Smooth muscle cell (in vitro differentiated cells): ENCODE measurements around the gene PKM. TPM values are rescaled to one million over a fixed set of nuclear protein-coding genes. Genes with fewer than 3 reads are reported as not detected.
A peak's percentile ranks its signal among the peaks of the same experiment; 100 is the strongest.

Experiments
- DNase-seq: peaks from one replicate; lab custom pipeline; 2025; ENCODE audit not compliant: unreplicated experiment; lab: John Stamatoyannopoulos, UW
- H2AFZ ChIP-seq: fragments of 200-600 bp; sonication (generic); 2 replicates; pipeline ENCODE4 v1.6.0; 2016; ENCODE audit warnings: antibody characterized with exemption, low read depth, mild to moderate bottlenecking
- H3F3A ChIP-seq: fragments of 200-600 bp; sonication (generic); 2 replicates; pipeline ENCODE4 v1.6.0; 2017; ENCODE audit warnings: antibody characterized with exemption, low read depth
- H3K27ac ChIP-seq: fragments of 200-600 bp; sonication (generic); 2 replicates; pipeline ENCODE4 v1.5.1; 2016; ENCODE audit warnings: low read depth, mild to moderate bottlenecking
- H3K27me3 ChIP-seq: fragments of 200-600 bp; sonication (generic); 2 replicates; pipeline ENCODE4 v1.6.1; 2016; ENCODE audit warnings: low read depth, mild to moderate bottlenecking
- H3K36me3 ChIP-seq: fragments of 200-600 bp; sonication (generic); 2 replicates; pipeline ENCODE4 v1.5.1; 2016; ENCODE audit warnings: low read depth
- H3K4me1 ChIP-seq: fragments of 200-600 bp; sonication (generic); 2 replicates; pipeline ENCODE4 v1.5.1; 2016; ENCODE audit warnings: low read depth
- H3K4me2 ChIP-seq: fragments of 200-600 bp; sonication (generic); 2 replicates; pipeline ENCODE4 v1.6.0; 2016; ENCODE audit warnings: mild to moderate bottlenecking
- H3K4me3 ChIP-seq: fragments of 200-600 bp; sonication (generic); 2 replicates; pipeline ENCODE4 v1.5.1; 2016; ENCODE audit warnings: mild to moderate bottlenecking
- H3K79me2 ChIP-seq: fragments of 200-600 bp; sonication (generic); 2 replicates; pipeline ENCODE4 v1.6.0; 2016; ENCODE audit warnings: low read depth, mild to moderate bottlenecking
- H3K9ac ChIP-seq: fragments of 200-600 bp; sonication (generic); 2 replicates; pipeline ENCODE4 v1.6.0; 2016; ENCODE audit warnings: low read depth
- H3K9me3 ChIP-seq: fragments of 200-600 bp; sonication (generic); replicated peaks from 2 replicates; pipeline ENCODE4 v1.5.1; 2016; ENCODE audit warnings: low read depth
- H4K20me1 ChIP-seq: fragments of 200-600 bp; sonication (generic); 2 replicates; pipeline ENCODE4 v1.6.0; 2016; ENCODE audit warnings: low read depth
- WGBS: methylation state at CpG from one replicate; pipeline ENCODE4 v1.1.7; 2016; ENCODE audit warnings: low lambda C conversion rate; 5-methylcytosine and 5-hydroxymethylcytosine counted together
- polyA plus RNA-seq: library from polyadenylated mRNA; unstranded; fragments of >200 nt; fragmentation: Nextera tagmentation; extraction: Ambion mirVana; gene quantifications from 2 replicates; pipeline ENCODE4 v1.2.1, GENCODE V29; 2016
- total RNA-seq: library from RNA; depleted of rRNA; stranded (reverse); fragments of >200 nt; gene quantifications from 2 replicates; pipeline ENCODE4 v1.2.3, GENCODE V29; 2014
- TF ChIP-seq, protein P1 (sequence below): fragments of 200-600 bp; sonication (generic); IDR thresholded peaks from 2 replicates; pipeline ENCODE4 v1.5.1; 2017; ENCODE audit warnings: borderline replicate concordance, mild to moderate bottlenecking, antibody characterized with exemption; ENCODE audit not compliant: insufficient read depth, poor library complexity, severe bottlenecking

PKM gene
- total and polyA plus RNA-seq, 2 experiments from 2014 or later = 1,125 to 1,598 TPM

DNA sequence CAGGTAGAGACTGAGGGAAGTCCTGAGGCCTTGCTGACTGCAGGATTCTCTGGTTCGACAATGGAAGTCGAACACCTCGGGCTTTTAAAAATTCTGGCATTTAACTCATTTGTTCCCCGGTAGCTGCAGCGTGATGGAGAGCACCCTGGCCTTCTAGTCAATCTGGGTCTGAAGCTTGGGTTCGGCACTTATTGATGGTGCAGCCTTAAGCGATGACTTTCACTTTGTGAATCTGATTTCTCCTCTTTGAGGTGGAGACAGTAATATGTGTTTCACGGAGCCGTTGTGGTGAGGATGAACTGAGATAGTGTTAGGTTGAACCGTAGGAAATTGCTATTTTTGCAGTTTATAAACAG is 42.0 kb upstream of the PKM start:
- H2AFZ ChIP-seq = peak overlapping the region; percentile 84
- peak overlapping the region; percentile 44 for H3K4me3 ChIP-seq
- peak overlapping the region; percentile 82 for H3K4me2 ChIP-seq
- WGBS = 53% methylated on average over 10 of the region's 10 CpGs
- H4K20me1 ChIP-seq = peaks cover 6% of the 10 kb centered on the region
- peaks cover 31% of the 10 kb centered on the region for H3K79me2 ChIP-seq
- no peaks in the 10 kb centered on the region for H3K36me3 ChIP-seq
- H3K9me3 ChIP-seq = no peaks in the 10 kb centered on the region
- no peak overlapping the region for H3K9ac ChIP-seq
- peaks cover 3% of the 10 kb centered on the region for H3K27me3 ChIP-seq
- TF ChIP-seq, protein P1, sequence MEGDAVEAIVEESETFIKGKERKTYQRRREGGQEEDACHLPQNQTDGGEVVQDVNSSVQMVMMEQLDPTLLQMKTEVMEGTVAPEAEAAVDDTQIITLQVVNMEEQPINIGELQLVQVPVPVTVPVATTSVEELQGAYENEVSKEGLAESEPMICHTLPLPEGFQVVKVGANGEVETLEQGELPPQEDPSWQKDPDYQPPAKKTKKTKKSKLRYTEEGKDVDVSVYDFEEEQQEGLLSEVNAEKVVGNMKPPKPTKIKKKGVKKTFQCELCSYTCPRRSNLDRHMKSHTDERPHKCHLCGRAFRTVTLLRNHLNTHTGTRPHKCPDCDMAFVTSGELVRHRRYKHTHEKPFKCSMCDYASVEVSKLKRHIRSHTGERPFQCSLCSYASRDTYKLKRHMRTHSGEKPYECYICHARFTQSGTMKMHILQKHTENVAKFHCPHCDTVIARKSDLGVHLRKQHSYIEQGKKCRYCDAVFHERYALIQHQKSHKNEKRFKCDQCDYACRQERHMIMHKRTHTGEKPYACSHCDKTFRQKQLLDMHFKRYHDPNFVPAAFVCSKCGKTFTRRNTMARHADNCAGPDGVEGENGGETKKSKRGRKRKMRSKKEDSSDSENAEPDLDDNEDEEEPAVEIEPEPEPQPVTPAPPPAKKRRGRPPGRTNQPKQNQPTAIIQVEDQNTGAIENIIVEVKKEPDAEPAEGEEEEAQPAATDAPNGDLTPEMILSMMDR = no peak
- H3K4me1 ChIP-seq = peaks cover 13% of the 10 kb centered on the region
- H3K27ac ChIP-seq = no peak overlapping the region
- DNase-seq = no peak
- H3F3A ChIP-seq = no peaks in the 10 kb centered on the region

DNA sequence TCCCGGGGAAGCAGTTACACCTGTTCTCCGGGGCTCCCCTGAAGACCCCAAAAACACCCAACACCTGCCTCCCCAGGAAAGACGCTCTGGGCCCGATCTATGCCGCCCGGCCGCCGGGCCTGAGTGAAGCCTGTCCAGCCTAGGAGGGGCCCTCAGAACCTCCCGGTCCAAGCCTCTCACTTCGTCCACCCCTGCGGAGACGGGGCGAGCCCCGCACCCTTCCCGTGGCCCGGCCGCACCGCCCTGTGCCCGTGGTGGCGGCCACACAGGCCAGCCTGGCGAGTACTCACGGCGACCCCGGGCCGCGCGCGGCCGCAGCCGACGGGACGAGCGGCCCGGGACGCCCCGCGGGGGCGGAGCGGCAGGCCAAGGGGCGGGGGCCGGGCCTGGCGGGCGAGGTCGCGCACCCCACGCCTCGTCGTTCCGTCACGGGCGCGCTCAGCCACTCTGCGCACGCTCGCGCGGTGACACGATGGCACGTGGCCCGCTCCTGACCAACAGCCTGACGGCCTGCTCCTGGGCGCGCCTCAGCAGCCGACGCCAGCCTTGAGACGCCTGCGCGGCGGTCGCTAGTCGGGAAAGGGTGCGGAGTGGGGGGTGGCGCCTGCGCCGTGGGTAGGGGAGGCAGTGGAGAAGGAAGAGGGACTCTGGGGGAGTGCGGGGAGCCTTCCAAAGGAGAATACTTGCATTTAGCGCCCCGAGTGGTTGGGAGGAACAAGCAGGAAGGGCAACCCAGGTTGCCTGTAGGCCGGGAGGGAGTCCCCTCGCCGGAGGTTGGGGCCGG is 41.4 kb upstream of the PKM start, which contains the start of gene PARP6:
TSS of gene PARP6 (minus strand) at position 342 of the 784 bp plus-strand sequence. CDS start 5,077 bp downstream, outside the sequence.
- Histone ChIP-seq H3K36me3 (no peaks in the 10 kb centered on the region), H3K4me3 (peak within 1 kb of the TSS; percentile 95), H2AFZ (peak within 1 kb of the TSS; percentile 87), H3K4me2 (peak within 1 kb of the TSS; percentile 84), H3K79me2 (peaks cover 31% of the 10 kb centered on the region), H3K27me3 (peaks cover 3% of the 10 kb centered on the region), H4K20me1 (peaks cover 12% of the 10 kb centered on the region), H3K27ac (peak within 1 kb of the TSS; percentile 81), H3K9ac (peak within 1 kb of the TSS; percentile 93), H3F3A (no peaks in the 10 kb centered on the region), H3K9me3 (no peaks in the 10 kb centered on the region), H3K4me1 (peaks cover 13% of the 10 kb centered on the region)
- DNase-seq = peak; percentile 93
- TF ChIP-seq, protein P1 = peak; percentile 49
- 1% methylated on average over 66 of the region's 82 CpGs for WGBS

DNA sequence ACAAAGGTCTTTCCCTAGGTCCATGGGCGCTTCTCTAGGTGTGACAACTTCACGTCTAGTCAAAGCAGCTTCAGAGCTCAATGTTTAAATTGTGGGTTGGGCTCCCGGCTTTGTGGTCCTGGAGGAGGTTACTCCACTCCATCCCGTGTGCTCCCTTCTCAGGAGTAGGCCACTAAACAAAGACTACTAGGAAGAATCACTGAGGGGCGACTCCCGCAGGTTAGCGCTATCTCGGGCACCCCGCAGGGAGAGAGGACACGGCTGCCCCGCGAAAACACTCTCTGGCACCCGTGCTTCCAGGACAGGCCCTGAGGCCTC is 40.9 kb upstream of the PKM start:
- Histone ChIP-seq H3F3A (no peaks in the 10 kb centered on the region), H3K4me1 (peaks cover 13% of the 10 kb centered on the region), H3K4me3 (peak overlapping the region; percentile 95), H3K4me2 (peak overlapping the region; percentile 84), H3K9me3 (no peaks in the 10 kb centered on the region), H4K20me1 (peaks cover 15% of the 10 kb centered on the region), H2AFZ (peak overlapping the region; percentile 87), H3K9ac (peak overlapping the region; percentile 93), H3K27ac (peak overlapping the region; percentile 81), H3K36me3 (no peaks in the 10 kb centered on the region), H3K79me2 (peaks cover 31% of the 10 kb centered on the region), H3K27me3 (peaks cover 3% of the 10 kb centered on the region)
- WGBS = 7% methylated on average over 13 of the region's 13 CpGs
- TF ChIP-seq, protein P1 = no peak
- DNase-seq = no peak
